GM12878 (cell line): ENCODE data around the gene PRPF6.

Source experiments
- CEBPB ChIP-seq, 2 experiments: fragments of 150-350 bp in 1 of 2; IDR thresholded peaks; 2 replicates each; pipeline ENCODE4 v1.6.1; 2012 to 2014; ENCODE audit warnings: low read depth in 2 of 2, low read length in 2 of 2, borderline replicate concordance in 1 of 2, inconsistent platforms in 1 of 2
- CHD2 ChIP-seq: IDR thresholded peaks from 2 replicates; pipeline ENCODE4 v1.6.1; 2011; ENCODE audit warnings: low read depth, low read length, improper control_type of control experiment, borderline replicate concordance
- ESRRA ChIP-seq: IDR thresholded peaks from 2 replicates; pipeline ENCODE4 v1.6.1; 2012; ENCODE audit warnings: mild to moderate bottlenecking, low read length, improper control_type of control experiment
- NFIC ChIP-seq: IDR thresholded peaks from 2 replicates; pipeline ENCODE4 v1.6.1; 2012; ENCODE audit warnings: low read depth, mild to moderate bottlenecking, inconsistent platforms, low read length, moderate library complexity
- NR2C1 ChIP-seq: fragments of 450-650 bp; IDR thresholded peaks from 2 replicates; pipeline ENCODE4 v1.6.1; 2017; ENCODE audit warnings: antibody characterized with exemption, mild to moderate bottlenecking, moderate library complexity
- POLR2A ChIP-seq: IDR thresholded peaks from 2 replicates; pipeline ENCODE4 v1.6.1; 2011; ENCODE audit warnings: low read depth, mild to moderate bottlenecking, low read length
- SRF ChIP-seq, 2 experiments: IDR thresholded peaks; 2 replicates each; pipeline ENCODE4 v1.6.1; 2011; ENCODE audit warnings: low read depth in 2 of 2, low read length in 2 of 2, mild to moderate bottlenecking in 1 of 2, moderate library complexity in 1 of 2
- ZNF274 ChIP-seq: IDR thresholded peaks from one replicate; pipeline ENCODE4 v1.8.0; 2011; ENCODE audit not compliant: insufficient read length, insufficient read depth
- TF ChIP-seq, protein P1 (sequence below), 3 experiments: IDR thresholded peaks in 2 of 3; conservative IDR thresholded peaks in 1 of 3; 2 replicates each; pipeline ENCODE4 v1.5.1; 2011; ENCODE audit warnings: low read depth in 3 of 3, low read length in 3 of 3, mild to moderate bottlenecking in 3 of 3, control low read depth in 2 of 3, moderate library complexity in 2 of 3, inconsistent platforms in 1 of 3, mixed read lengths in 1 of 3; ENCODE audit not compliant: control insufficient read depth in 2 of 3, insufficient read depth in 1 of 3; ENCODE audit errors: extremely low read depth in 1 of 3
- TF ChIP-seq, protein P2 (sequence below): IDR thresholded peaks from 2 replicates; pipeline ENCODE4 v1.6.1; 2012; ENCODE audit warnings: low read depth, low read length, improper control_type of control experiment

DNA sequence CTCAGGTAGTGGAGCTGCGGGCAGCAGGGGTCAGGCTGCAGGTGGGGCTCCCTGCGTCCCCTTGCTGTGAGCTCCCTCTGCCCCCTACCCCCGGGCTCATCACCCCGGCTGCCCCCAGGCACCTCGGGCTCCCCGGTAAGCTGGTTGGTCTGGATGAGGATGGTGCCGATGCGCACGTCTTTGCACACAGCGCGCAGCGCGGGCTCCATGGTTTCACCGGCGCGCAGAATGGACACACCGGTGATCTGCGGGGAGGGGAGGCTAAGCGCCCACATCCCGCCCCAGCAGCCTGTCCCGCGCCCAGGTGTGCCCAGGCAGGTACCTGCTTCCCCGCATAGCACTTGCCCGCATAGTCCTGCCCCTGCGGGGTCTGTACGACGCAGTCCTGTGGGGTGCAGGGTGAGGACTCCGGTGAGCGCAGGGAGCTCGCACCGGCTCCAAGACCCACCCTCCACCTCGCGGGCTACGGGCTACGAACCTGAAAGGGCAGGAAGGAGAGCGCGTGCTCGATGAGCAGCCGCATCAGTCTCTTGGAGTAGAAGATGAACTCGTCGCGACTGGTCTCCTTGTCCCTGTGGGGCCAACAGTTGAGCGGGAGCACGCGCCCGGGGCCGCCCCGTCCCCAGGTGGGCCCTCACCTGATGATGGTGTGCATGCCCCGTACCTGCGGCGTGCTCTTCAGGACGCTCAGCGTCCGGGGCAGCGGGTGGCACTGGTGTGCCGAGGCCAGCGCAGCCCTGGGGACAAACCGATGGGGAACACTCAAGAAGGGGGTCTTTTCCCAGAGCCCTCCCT, 40.3 kb upstream of the PRPF6 start:
- TF ChIP-seq CEBPB (IDR thresholded peaks at IDR 0.05; ENCODE audit: borderline replicate concordance in 1 of 2, low read depth in 2 of 2, low read length in 2 of 2) (no peak), ZNF274 (no peak), ESRRA (no peak), POLR2A (0 out of 2 replicates have a peak, but pooled peaks have one; percentile 21), NR2C1 (no peak), NFIC (no peak), CHD2 (no peak), SRF (IDR thresholded peaks at IDR 0.05; ENCODE audit: low read depth in 2 of 2, low read length in 2 of 2) (no peak)
- TF ChIP-seq, protein P1, sequence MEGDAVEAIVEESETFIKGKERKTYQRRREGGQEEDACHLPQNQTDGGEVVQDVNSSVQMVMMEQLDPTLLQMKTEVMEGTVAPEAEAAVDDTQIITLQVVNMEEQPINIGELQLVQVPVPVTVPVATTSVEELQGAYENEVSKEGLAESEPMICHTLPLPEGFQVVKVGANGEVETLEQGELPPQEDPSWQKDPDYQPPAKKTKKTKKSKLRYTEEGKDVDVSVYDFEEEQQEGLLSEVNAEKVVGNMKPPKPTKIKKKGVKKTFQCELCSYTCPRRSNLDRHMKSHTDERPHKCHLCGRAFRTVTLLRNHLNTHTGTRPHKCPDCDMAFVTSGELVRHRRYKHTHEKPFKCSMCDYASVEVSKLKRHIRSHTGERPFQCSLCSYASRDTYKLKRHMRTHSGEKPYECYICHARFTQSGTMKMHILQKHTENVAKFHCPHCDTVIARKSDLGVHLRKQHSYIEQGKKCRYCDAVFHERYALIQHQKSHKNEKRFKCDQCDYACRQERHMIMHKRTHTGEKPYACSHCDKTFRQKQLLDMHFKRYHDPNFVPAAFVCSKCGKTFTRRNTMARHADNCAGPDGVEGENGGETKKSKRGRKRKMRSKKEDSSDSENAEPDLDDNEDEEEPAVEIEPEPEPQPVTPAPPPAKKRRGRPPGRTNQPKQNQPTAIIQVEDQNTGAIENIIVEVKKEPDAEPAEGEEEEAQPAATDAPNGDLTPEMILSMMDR (IDR thresholded peaks at IDR 0.05 in 2 of 3, conservative IDR thresholded peaks at IDR 0.05 in 1 of 3; ENCODE audit: control insufficient read depth in 2 of 3, extremely low read depth in 1 of 3, insufficient read depth in 1 of 3, low read depth in 3 of 3, low read length in 3 of 3), result no peak
- TF ChIP-seq, protein P2, sequence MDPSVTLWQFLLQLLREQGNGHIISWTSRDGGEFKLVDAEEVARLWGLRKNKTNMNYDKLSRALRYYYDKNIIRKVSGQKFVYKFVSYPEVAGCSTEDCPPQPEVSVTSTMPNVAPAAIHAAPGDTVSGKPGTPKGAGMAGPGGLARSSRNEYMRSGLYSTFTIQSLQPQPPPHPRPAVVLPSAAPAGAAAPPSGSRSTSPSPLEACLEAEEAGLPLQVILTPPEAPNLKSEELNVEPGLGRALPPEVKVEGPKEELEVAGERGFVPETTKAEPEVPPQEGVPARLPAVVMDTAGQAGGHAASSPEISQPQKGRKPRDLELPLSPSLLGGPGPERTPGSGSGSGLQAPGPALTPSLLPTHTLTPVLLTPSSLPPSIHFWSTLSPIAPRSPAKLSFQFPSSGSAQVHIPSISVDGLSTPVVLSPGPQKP, result no peak
